SKM-1 (cell line): ENCODE results near the gene YRDC.

ENCODE experiments used
- DNase-seq: peaks from one replicate; lab custom pipeline; 2025; ENCODE audit not compliant: unreplicated experiment; lab: John Stamatoyannopoulos, UW

The YRDC gene, protein sequence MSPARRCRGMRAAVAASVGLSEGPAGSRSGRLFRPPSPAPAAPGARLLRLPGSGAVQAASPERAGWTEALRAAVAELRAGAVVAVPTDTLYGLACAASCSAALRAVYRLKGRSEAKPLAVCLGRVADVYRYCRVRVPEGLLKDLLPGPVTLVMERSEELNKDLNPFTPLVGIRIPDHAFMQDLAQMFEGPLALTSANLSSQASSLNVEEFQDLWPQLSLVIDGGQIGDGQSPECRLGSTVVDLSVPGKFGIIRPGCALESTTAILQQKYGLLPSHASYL

DNA sequence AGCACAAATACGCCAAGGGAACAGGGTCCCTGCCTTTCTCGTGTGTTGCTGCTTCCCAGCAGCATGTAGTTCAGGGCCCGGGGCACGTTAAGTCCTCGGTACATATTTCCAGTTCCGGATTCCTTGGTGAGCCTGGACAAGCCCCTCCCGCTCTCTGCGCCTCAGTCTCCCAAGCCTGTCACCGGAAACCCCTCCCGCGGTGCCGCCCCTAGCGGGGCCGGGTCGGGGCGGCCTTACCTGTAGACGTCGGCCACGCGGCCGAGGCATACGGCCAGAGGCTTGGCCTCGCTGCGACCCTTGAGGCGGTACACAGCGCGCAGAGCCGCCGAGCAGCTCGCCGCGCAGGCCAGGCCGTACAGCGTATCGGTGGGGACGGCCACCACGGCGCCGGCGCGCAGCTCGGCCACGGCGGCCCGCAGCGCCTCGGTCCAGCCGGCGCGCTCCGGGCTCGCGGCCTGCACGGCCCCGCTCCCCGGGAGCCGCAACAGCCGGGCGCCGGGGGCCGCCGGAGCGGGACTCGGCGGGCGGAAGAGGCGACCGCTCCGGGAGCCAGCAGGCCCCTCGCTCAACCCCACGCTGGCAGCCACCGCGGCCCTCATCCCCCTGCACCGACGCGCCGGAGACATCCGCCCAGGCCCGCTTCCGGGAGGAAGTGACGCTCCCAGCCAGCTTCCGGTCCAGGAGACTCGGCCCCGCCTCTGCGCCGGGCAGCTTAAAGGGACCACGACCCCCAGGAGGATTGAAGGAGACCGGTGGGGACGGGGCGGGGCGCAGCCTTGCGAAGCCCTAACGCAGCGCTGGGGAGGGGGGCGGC, at the start of gene YRDC, which contains the start of gene C1orf122:
TSS of gene YRDC (minus strand) at position 654 of the 814 bp plus-strand sequence. CDS start at position 626, 28 bp downstream.
TSS of gene C1orf122 (plus strand) at position 236 of the 814 bp plus-strand sequence. CDS start 615 bp downstream, outside the sequence.
- DNase-seq, result peak; percentile 83

DNA sequence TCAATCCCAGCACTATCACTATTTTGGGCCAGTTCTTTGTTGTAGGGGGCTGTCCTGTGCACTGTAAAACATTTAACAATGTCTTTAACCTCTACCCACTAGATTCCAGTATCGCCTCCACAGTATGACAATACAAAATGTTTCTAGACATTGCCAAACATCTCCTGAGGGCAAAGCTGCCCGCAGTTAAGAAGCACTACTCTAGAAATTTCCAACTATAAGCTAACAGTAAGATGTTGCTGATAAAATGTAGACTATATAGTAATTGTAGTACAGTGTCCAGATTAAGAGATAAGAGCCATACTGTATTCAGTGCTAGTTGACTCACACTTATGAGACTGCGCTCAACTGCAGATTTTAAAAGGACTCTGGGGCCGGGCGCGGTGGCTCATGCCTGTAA, 46.4 kb upstream of the YRDC start:
- DNase-seq, result no peak

DNA sequence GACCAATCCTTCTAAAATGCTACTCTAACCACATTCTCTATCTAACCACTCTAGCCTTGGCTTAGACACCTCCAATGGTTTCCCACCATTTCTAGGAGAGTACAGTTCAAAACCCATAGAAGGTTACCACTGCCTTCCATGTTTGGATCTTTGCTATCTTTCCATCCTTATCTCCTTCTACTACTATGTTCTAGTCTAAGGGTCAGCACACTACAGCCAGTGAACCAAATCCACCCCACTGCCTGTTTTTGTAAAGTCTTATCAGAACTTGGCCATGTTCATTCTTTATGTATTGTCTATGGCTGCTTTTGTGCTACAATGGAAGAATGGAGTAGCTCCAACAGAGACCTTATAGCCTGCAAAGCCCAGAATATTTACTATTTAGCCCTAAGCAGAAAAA, 45.1 kb upstream of the YRDC start:
- no peak for DNase-seq

DNA sequence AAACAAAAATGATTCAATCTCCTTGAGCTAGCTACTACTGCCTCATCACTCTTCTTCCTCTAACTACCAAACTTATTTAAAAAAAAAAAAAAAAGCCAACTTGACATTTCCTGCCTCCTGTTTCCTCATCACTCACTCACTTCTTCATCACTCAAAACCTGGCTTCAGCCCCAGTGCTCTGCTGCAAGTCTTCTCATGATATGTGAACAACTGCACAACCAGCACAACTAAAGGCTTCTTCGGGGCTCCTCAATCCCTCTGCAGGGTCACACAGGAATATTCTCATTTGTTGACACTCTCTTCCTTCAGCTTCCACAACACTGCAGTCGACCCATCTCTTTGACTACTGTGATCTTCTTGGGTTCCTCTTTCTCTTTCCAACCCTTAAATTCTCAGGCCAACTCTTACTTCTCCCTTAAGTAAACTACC, 43.8 kb upstream of the YRDC start:
- peak; percentile 79 for DNase-seq

DNA sequence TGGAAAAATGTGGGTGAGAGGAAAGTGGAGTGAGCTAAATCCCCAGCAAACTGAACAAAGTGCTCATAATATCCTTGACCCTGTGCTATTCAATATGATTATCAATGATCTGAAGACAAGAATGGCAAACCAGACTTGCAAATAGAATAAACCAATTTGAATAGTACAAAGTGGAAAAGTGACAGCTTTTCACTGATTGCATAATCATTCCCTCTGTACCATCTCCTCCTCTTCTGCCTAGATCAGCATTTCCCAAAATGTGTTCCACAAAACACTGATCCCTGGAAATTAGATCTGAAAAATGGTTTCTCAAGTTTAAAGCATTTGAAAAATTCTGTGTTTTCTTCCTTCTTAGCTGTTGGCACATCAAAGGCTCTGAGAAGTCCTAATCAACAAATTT, 43.3 kb upstream of the YRDC start:
- no peak for DNase-seq

DNA sequence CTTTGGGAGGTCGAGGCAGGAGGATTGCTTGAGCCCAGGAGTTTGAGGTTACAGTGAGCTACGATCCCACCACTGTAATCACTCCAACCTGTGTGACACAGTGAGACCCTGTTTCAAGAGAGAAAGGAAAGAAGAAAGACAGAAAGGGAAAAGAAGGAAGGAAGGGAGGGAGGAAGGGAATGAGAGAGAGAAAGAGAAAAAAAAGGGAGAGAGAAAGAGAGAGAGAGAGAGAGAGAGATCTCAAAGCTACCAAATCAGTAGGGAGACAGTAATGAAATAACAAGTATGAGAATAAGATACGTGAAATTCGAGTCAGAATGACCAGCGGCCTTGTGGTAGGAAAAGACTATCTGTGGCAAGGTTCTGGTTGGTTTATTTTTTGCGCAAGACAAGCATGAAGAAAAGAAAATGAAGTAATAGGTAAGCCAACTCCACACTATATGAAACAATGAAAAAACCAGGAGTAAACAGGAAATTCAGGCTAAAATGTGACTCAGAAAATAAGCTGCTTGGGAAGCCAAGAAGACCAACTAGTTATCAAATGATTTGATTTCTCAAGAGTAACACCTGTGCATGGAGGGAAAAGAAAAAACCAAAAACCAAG, 42.4 kb upstream of the YRDC start:
- peak; percentile 63 for DNase-seq

DNA sequence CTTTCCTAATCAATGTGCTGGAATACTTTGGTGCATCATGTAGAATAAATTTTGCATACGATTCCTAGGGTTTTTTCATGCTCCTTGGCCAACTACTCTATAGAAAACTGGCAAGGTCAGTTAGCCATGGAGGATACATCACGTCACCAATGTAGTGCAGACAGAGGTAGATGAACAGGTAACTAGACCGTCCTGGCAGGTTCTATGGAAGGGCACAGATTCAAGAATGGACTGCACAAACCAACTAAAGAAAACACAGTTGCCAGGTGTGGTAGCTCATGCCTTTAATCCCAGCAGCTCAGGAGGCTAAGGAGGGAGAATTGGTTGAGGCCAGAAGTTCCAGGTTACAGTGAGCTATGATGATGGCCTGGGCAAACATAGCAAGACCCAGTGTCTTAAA, 41.5 kb upstream of the YRDC start:
- DNase-seq, result no peak

DNA sequence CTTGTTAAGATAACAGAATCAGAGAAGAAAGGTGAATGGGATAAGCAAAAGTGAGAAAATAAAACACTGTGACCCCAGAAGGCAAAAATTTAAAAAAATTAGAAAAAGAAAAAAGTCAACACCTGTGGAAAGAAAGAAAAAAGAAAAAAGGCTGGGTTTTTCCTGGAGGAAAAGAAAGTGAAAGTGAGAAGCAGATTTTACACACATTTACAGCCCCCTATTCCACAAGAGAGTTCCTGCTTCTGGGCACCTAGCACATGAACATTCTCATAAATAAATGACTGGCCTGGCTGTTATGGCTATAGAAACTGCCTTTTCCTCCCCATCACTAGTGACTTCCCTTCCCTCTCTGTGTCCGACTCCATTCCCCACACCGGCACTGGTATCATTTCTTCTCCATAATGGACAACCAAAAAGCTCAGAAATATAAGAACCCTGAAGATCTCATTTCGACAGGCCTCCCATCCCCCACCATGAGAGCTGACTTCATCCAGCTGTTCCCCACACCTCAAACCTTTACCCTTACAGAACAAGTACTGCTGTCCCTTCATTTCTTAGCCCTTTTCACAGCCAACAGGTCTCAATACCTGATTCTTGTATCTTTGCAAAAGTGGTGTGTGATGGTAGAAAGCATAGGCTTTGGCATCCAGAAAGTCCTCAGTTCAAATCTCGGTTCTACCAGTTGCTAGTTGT, 38.8 kb upstream of the YRDC start:
- DNase-seq, result no peak

DNA sequence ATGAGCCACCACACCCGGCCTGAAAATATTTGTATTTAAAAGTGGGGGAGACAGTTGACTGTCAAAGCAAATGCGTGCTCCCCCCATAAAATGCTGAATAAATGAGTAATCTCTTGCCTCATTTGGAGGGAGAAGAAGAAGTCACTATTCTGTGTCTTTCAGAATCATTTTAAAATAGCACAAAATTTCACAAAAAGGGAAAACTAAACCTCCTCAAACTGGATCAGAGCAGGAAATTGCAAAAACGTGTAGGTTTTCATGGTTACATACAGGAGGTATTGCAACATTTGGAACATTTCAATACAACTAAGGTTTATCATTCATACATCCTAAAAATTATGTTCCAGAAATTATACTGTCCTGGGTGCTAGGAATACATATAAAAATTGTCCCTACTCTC, 37.8 kb upstream of the YRDC start:
- peak; percentile 90 for DNase-seq

DNA sequence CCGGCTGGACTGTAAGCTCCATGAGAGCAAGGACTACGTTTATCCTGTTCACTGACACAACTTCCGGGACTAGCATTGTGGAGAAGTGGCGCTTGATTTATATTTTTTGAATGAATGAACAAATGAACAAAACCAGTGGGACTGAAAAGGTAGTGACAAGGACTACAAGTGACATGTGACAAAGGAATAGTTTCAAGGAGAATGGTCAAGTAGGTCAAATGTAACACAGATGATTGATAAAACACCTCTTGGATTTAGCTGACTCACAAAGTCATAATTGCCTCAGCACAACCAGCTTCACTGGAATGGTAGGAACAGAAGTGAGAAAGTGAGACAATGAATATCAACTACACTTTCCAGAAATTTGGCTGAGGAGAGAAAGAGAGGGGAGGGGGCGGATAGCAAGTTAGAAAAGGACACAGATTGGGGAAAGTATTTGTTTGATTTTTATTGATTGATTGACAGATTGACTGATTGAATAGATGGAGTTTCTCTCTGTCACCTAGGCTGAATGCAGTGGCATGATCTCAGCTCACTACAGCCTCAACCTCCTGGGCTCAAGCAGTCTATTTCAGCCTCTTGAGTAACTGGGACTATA, 37.1 kb upstream of the YRDC start:
- no peak for DNase-seq

DNA sequence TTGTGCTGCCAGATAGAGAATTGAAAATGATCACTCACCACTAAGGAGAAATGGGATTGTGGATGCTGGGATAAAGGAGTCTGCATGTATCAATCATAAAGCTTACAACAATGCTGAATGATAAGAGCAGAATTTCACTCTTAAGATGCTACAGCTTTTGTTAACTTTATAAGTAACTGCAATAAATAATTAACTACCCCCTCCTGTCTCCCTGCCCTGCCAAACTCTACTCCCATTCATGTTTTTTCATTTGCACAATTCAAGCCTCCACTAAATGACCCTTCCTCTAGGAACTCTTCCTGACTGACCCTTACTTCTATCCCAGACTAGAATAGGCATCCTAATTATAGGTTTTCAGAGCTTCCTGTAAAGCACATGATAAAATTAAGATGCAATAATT, 36.5 kb upstream of the YRDC start:
- DNase-seq, result no peak

DNA sequence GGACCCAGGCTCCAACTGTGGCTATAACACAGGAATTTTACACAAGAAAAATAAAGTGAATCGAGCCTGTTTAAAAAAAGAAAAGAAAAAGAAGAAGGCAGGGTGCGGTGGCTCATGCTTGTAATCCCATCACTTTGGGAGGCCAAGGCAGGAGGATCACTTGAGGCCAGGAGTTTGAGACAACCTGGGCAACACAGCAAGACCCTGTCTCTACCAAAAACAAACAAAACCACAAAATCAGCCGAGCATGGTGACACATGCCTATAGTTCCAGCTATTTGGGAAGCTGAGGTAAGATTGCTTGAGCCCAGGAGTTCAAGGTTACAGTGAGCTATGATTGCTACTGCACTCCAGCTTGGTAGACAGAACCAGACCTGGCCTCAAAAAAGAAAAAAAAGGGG, 33.6 kb upstream of the YRDC start:
- DNase-seq, result no peak

DNA sequence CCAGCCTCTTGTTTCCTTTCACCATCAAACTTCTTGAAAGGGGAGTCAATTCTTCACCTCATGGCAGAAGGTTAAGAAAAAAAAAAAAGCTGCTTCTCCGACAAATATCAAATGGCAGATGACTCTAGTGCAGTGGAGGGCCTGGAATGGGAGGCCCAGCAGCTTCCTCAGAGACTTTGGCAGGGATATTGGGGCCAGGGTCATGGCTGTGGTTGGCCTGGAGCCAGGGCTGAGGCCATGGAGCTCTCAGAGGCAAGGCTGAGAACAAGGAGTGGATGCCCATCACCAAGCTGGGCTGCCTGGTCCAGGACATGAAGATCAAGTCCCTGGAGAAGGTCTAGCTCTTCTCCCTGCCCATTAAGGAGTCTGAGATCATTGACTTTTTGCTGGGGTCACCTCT, 32.7 kb upstream of the YRDC start:
- no peak for DNase-seq

DNA sequence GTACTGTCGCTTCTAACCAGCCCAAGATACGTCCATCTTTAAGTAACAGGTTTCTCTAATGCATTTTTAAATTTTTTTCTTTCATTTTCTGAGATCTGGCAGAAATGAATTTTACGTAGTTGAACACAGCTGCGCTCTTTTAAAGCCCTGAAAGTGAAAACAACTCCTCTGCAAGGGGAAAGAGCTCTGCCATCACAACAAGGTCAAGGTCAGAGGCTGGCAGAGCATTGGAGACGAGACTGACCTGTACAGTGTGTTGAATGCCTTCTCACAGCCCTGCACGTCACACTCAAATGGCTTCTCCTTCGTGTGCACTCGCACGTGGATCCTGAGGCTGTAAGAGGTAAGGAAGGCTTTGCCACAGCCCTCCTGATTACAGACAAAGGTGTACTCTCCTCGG, 31.7 kb upstream of the YRDC start:
- no peak for DNase-seq

DNA sequence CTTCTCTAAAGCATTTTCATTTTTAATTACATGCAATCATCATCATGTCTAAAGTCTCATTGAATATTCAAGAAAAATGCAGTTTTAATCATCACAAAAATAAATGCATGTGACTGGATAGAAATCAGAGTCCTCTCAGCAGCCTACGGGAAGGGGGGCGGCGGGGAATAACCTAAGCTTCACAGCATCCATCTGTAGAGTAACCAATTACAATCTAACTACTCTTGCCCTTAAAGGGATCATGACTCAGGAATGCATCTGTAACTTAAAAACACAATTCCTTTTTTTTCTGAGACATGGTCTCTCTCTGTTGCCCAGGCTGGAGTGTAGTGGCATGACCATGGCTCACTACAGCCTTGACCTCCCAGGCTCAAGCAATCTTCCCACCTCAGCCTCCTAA, 28.8 kb upstream of the YRDC start:
- no peak for DNase-seq

DNA sequence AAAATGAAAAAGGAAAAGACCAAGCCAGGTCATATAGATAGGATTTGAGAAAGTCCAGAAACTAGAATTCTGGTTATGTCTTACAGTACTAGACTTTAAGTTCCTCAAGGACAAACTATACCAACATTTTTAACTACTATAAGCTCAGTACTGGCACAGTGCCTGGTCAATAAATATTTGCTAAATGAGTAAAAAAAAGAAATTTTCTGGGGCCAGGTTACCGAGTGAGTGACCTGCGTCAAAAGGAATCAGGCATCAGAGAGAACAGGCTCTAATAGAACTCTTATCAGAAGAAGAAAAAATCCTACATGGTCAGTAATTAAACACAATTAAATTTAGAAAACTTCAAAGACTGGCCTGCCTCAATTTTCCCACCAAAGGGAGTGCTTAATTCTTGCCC, 23.8 kb upstream of the YRDC start:
- no peak for DNase-seq

DNA sequence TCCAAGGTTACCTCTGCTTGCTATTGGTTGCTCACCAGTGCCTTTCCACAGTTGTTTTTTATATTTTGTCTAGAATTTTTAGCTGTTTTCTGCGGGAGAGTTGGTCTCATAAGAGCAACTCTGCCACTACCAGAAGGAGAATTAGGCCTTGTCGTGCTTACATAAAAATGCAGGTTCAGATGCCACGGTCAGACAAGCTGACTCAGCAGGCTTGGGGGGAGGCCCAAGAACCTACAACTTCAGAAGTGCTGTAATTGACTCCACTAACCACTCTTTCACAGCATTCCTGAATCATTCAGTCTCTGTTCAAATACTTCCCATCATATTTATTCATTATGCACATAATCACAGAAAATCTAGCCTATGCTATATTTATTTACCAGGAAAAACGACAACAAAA, 23.1 kb upstream of the YRDC start:
- DNase-seq, result no peak

DNA sequence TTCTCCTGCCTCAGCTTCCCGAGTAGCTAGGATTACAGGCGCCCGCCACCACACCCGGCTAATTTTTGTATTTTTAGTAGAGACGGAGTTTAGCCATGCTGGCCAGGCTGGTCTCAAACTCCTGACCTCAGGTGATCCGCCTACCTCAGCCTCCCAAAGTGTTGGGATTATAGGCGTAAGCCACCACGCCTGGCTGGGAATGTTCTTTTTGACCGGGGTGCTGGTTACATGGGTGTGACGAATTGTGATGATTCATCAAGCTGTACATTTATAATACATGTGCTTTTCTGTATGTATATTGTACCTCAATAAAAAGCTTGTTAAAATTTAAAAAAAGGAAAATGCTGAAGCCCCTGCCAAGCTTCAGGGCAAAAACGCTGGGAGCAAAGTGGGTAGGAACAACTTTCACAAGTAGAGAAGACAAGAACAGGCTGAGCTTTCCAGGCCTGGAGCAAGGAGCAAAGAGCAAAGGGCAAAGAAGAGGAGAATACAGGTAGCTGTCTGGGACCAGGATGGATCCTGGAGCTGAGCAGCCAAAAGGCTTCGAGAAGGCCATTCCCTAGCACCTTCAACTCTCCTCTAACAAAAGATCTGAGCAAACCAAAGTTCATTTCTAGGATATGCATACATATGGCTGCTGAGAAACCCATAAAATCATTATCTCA, 20.5 kb upstream of the YRDC start:
- no peak for DNase-seq

DNA sequence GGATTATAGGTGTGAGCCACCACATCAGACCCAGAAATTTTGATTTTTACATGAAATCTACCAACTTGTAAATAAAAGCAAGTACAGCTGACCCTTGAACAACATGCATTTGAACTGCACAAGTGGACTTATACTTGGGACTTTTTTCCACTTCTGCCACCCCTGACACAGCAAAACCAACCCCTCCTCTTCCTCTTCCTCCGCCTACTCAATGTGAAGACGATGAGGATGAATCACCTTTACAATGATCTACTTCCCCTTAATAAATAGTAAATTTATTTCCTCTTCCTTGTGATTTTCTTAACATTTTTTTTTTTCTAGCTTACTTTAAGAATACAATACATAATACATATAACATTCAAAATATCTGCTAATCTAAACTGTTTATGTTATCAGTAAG, 17.5 kb upstream of the YRDC start:
- no peak for DNase-seq

DNA sequence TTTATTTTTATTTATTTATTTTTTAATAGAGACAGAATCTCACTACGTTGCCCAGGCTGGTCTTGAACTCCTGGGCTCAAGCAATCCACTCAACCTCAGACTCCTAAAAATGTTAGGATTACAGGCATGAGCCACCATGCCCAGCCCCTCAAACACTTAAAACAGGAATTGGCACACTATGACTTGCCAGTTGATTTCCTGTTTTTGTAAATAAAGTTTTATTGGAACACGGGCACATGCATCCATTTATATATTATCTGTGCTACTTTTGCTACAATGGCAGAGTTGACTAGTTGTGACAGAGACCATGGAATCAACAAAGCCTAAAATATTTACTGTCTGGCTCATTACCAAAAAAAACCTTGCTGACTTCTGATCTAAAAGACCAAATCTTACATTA, 16.0 kb upstream of the YRDC start:
- no peak for DNase-seq
